Testis (tissue), 3 donors: ENCODE results near the gene CBLB. TPM values are rescaled to one million over a fixed set of nuclear protein-coding genes. Genes with fewer than 3 reads are reported as not detected.

Source experiments
- DNase-seq: peaks from one replicate; pipeline ENCODE4 v3.0.0-alpha.2; 2019
- H3K27ac ChIP-seq, 2 donors: fragments of 200-600 bp; sonication (generic); one replicate each; pipeline ENCODE4 v1.5.1; 2019
- H3K27me3 ChIP-seq: fragments of 200-600 bp; sonication (generic); one replicate; pipeline ENCODE4 v1.5.1; 2019
- H3K36me3 ChIP-seq: fragments of 200-600 bp; sonication (generic); one replicate; pipeline ENCODE4 v1.5.1; 2017; ENCODE audit warnings: low read depth; ENCODE audit errors: missing control alignments
- H3K4me1 ChIP-seq: fragments of 200-600 bp; sonication (generic); one replicate; pipeline ENCODE4 v1.5.1; 2019
- H3K4me3 ChIP-seq, 2 donors: fragments of 200-600 bp; sonication (generic); one replicate each; pipeline ENCODE4 v1.5.1; 2017 to 2019
- H3K9me3 ChIP-seq: fragments of 200-600 bp; sonication (generic); one replicate; pipeline ENCODE4 v1.5.1; 2017
- POLR2A ChIP-seq: fragments of 450-650 bp; IDR thresholded peaks from one replicate; pipeline ENCODE4 v1.6.1; 2017; ENCODE audit warnings: antibody characterized with exemption, mild to moderate bottlenecking, moderate library complexity
- WGBS, 2 donors: methylation state at CpG; one replicate each; pipeline ENCODE4 v1.1.5; 2018; 5-methylcytosine and 5-hydroxymethylcytosine counted together
- intact Hi-C: fragments of 100-400 bp; cut with DNase I; formaldehyde crosslinking; loops from one replicate; pipeline ENCODE4 v1.15.1; 2023; ENCODE audit warnings: low total_unique reads
- polyA plus RNA-seq: library from polyadenylated mRNA; stranded (reverse); fragments of 350-450 nt; fragmentation: Illumina TruSeq; extraction: RNeasy Lipid Tissue Mini Kit (QIAGEN cat#74804); gene quantifications from one replicate; pipeline ENCODE4 v1.2.3, GENCODE V29; 2014; ENCODE audit warnings: low read depth, low replicate concordance; ENCODE audit not compliant: insufficient read depth
- total RNA-seq, 2 donors: library from RNA; depleted of rRNA; stranded (reverse); fragments of >200 nt; gene quantifications; one replicate each; pipeline ENCODE4 v1.2.3, GENCODE V29; 2016
- TF ChIP-seq, protein P1 (sequence below), 3 experiments: fragments of 450-650 bp in 2 of 3; fragments of 200-600 bp in 1 of 3; sonication (generic) in 1 of 3; IDR thresholded peaks; one replicate each; pipeline ENCODE4 v1.5.1; 2016 to 2019; ENCODE audit warnings: antibody characterized with exemption in 3 of 3, mild to moderate bottlenecking in 2 of 3, moderate library complexity in 1 of 3

Gene CBLB
- total and polyA plus RNA-seq, 3 donors from 2014 or later: 33.0 to 73.6 (median 65.9) TPM

DNA sequence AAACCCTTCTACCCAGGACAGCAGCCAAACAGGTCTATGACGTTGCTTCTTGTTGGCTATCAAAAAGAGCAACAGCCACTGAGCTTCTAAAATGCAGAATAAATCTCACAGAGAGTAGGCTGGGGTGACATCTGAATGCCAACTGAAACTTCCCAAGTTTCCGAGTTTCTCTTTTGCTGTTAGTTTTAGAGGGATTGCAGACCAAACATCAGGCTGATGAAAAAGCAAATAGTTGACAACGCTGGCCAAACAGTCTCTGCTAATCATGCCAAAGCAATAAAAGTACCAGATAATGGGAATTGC lies 670 bp upstream of the CBLB start:
- TF ChIP-seq POLR2A: no peak
- TF ChIP-seq, protein P1, sequence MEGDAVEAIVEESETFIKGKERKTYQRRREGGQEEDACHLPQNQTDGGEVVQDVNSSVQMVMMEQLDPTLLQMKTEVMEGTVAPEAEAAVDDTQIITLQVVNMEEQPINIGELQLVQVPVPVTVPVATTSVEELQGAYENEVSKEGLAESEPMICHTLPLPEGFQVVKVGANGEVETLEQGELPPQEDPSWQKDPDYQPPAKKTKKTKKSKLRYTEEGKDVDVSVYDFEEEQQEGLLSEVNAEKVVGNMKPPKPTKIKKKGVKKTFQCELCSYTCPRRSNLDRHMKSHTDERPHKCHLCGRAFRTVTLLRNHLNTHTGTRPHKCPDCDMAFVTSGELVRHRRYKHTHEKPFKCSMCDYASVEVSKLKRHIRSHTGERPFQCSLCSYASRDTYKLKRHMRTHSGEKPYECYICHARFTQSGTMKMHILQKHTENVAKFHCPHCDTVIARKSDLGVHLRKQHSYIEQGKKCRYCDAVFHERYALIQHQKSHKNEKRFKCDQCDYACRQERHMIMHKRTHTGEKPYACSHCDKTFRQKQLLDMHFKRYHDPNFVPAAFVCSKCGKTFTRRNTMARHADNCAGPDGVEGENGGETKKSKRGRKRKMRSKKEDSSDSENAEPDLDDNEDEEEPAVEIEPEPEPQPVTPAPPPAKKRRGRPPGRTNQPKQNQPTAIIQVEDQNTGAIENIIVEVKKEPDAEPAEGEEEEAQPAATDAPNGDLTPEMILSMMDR (IDR thresholded peaks at IDR 0.05): no peak
- H3K36me3 ChIP-seq: no peaks in the 10 kb centered on the region
- peak overlapping the region; percentile 97 to 98 for H3K27ac ChIP-seq
- peaks cover 21% of the 10 kb centered on the region for H3K4me1 ChIP-seq
- peak overlapping the region; percentile 85 to 93 for H3K4me3 ChIP-seq
- no peaks in the 10 kb centered on the region for H3K27me3 ChIP-seq
- no peak for DNase-seq
- intact Hi-C loops: no loop called here
- H3K9me3 ChIP-seq: no peaks in the 10 kb centered on the region
- 0% methylated on average over 3 of the region's 3 CpGs for WGBS, 2 donors

DNA sequence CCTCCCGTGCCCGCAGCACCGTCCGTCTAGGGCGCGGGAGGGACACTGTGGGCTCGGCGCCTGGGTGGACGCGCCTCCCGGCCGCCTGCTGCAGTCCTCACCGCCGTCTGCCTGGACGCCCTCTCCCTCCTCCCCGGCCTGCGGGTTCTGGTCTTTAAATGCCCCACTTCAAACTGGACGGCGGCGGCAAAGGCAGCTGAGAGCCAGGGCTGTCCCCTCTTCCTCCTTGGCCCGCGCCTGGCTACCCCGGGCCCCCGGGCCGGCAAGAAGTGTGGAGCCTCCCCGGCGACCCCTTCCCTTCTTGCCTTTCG lies 426 bp downstream of the CBLB start:
- WGBS, 2 donors: 0 to 1% methylated on average over 6 to 28 of the region's 28 CpGs
- H3K4me3 ChIP-seq: peak overlapping the region; percentile 85 to 93
- TF ChIP-seq, protein P1 (IDR thresholded peaks at IDR 0.05): no peak
- no peak for TF ChIP-seq POLR2A
- no peaks in the 10 kb centered on the region for H3K27me3 ChIP-seq
- H3K27ac ChIP-seq: peak overlapping the region; percentile 97 to 98
- no peaks in the 10 kb centered on the region for H3K9me3 ChIP-seq
- peaks cover 21% of the 10 kb centered on the region for H3K4me1 ChIP-seq
- DNase-seq: peak; percentile 55
- no peaks in the 10 kb centered on the region for H3K36me3 ChIP-seq
- intact Hi-C loops: no loop called here

DNA sequence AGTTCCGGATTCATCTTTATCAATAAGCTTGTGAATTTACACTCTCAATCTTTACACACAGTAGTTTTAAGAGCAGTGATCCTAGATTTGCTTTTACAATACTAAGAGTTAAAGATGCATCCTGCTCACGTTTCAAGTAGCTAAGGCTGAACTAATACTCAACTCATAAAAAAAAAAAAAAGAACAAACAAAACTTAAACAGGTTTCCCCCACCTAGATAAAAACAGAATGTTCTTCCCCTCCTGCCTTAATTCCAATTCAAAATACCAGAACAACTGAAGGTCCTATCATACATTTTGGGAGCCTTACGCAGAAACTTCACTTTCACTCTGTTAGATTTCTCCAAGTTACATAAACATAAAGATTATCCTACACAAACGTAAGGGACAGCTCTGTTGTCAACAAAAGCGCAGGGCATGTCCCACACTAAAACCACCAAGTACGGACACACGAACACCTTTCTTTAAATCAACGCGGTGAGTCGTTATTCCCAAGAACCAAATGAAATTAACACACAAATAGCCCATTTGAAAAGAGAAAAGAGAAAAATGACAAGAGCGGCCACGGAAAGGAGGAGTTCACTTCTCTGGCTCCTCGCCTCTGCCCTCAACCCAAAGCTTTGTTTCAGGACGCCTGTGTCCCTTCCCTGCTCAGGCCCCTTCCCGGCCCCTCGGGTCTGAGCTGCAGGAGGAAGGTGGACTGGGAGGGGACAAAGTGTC lies 941 bp downstream of the CBLB start:
- Histone ChIP-seq H3K36me3 (no peaks in the 10 kb centered on the region), H3K9me3 (no peaks in the 10 kb centered on the region), H3K27ac (peak overlapping the region; percentile 97 to 98), H3K4me1 (peaks cover 21% of the 10 kb centered on the region), H3K4me3 (peak overlapping the region; percentile 85 to 93), H3K27me3 (no peaks in the 10 kb centered on the region)
- TF ChIP-seq POLR2A: no peak
- TF ChIP-seq, protein P1 (IDR thresholded peaks at IDR 0.05): no peak
- no peak for DNase-seq
- intact Hi-C loops: no loop called here
- 1% methylated on average over 16 of the region's 16 CpGs for WGBS, 2 donors

DNA sequence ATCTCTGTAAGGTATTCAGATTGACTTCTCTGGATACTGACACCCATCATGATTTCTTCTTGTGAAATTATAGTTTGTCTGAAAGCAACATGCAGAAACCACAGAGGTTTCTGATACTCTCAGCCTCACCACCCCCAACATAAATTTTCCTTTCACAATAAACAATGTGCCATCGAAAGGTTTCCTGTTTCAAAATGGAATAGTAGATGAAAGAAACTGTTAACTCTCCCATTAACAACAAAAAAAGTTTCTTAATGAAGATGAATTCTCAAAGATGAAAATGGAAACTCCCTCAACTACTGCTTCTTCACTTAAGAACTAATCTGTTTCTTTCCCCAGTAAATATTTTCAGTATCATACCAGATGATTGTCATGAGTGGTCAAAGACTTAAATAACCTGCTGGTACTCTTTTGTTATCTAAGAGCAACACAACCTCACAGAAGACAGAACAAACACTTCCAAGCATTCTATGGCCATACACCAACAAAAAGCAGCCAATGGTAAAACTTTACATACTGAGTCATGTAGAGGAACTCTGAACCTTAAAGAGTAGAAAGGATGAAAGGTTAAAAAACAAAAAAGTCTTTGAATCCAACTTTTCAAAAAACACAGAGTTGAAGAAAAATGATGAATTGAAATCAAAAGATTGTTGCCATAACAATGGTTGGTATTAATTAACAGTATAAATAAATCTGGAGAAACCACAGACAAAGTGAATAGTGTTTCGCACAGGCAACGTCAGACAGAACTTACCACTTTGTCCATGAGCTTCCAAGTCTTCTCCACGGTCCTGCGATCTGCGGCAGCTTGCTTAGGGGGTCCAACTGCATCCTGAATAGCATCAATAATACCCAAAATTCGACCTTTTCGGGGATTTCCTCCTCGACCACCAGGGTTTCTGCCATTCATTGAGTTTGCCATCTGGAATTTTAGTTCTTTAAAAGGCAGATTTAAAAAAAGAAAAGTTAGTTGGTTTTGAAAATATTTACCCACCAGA lies 1.9 kb downstream of the CBLB start:
- Histone ChIP-seq H3K4me1 (peaks cover 21% of the 10 kb centered on the region), H3K27me3 (no peaks in the 10 kb centered on the region), H3K36me3 (no peaks in the 10 kb centered on the region), H3K9me3 (no peaks in the 10 kb centered on the region), H3K4me3 (peak overlapping the region; percentile 85 to 93), H3K27ac (peak overlapping the region; percentile 97 to 98)
- peak; percentile 60 for DNase-seq
- intact Hi-C loops: no loop called here
- 31 to 45% methylated on average over 9 of the region's 9 CpGs for WGBS, 2 donors
- TF ChIP-seq, protein P1 (IDR thresholded peaks at IDR 0.05): no peak
- no peak for TF ChIP-seq POLR2A
